A549 (cell line): ENCODE data around the gene PKNOX1.

ENCODE experiments used
- CTCF ChIP-seq: fragments of >200 bp; sonication (Bioruptor Twin); formaldehyde crosslinking; IDR thresholded peaks from 3 replicates; pipeline ENCODE4 v1.5.1; 2016
- MAX ChIP-seq: IDR thresholded peaks from 2 replicates; pipeline ENCODE4 v1.6.1; 2012

GRCh38 chr21:42981862-42982261, 7.5 kb downstream of the PKNOX1 start:
- TF ChIP-seq CTCF: no peak
- no peak for TF ChIP-seq MAX
